K562 (cell line): Measurements from ENCODE around the gene NRXN3. TPM values are rescaled to one million over a fixed set of nuclear protein-coding genes. Genes with fewer than 3 reads are reported as not detected.

Experiments used
- ATAC-seq: fragments of 200-7000 bp; cut with Tn5 transposase; 3 replicates; pipeline ENCODE4 v1.9.1; 2020; ENCODE audit warnings: moderate library complexity
- BruUV-seq: library from RNA; stranded (reverse); fragments of 400-500 nt; replicated peaks from 2 replicates; lab custom pipeline; 2021; lab: Mats Ljungman, UMichigan
- CTCF ChIA-PET: fragments of 300-600 bp; formaldehyde crosslinking; extraction: SDS; loops from one replicate; lab custom pipeline; 2021; ENCODE audit warnings: low intra/inter-chr PET ratio; lab: Yijun Ruan, JAX
- POLR2A ChIA-PET: fragments of 300-600, 350-650 bp; sonication (Branson Sonifier 250); formaldehyde crosslinking; extraction: SDS; loops from one replicate; lab custom pipeline; 2021; ENCODE audit warnings: antibody characterized with exemption, inconsistent platforms; lab: Yijun Ruan, JAX
- DNase-seq, 4 experiments: peaks; one replicate each; pipeline versions ENCODE4 v3.0.0 to v3.0.0-alpha.2; 2011 to 2018; ENCODE audit warnings: low spot score in 3 of 4, mixed read lengths in 3 of 4; ENCODE audit errors: extremely low read depth in 1 of 4
- FAIRE-seq: peaks from 2 replicates; lab custom pipeline; 2011; peaks lifted over from hg19 to GRCh38; lab: Jason Lieb, UNC
- H2AFZ ChIP-seq: 2 replicates; pipeline ENCODE4 v1.6.0; 2011; ENCODE audit warnings: low read depth, low read length, control low read depth, inconsistent platforms
- H3K27ac ChIP-seq: fragments of 200-600 bp; 3 replicates; pipeline ENCODE4 v1.8.0; 2011; ENCODE audit warnings: low read depth, mild to moderate bottlenecking, control low read depth, inconsistent platforms, low read length, moderate library complexity, mixed read lengths; ENCODE audit errors: extremely low read depth
- H3K27me3 ChIP-seq, 2 experiments: fragments of 300-600 bp in 1 of 2; 2 replicates in 1 of 2; 3 replicates in 1 of 2; pipeline versions ENCODE4 v1.6.0 to v1.8.0; 2011; ENCODE audit warnings: inconsistent platforms in 2 of 2, low read length in 2 of 2, mild to moderate bottlenecking in 1 of 2, mixed read lengths in 1 of 2, moderate library complexity in 1 of 2; ENCODE audit not compliant: control insufficient read depth in 2 of 2, insufficient read depth in 2 of 2
- H3K36me3 ChIP-seq: fragments of 300-600 bp; 3 replicates; pipeline ENCODE4 v1.8.0; 2011; ENCODE audit warnings: mild to moderate bottlenecking, low read length, inconsistent platforms; ENCODE audit not compliant: control insufficient read depth, insufficient read depth
- H3K4me1 ChIP-seq, 2 experiments: fragments of 200-600 bp in 1 of 2; replicated peaks in 1 of 2; 2 replicates in 1 of 2; 3 replicates in 1 of 2; pipeline versions ENCODE4 v1.5.1 to v1.8.0; 2011; ENCODE audit warnings: inconsistent platforms in 2 of 2, low read length in 2 of 2, mild to moderate bottlenecking in 1 of 2, mixed read lengths in 1 of 2, moderate library complexity in 1 of 2; ENCODE audit not compliant: control insufficient read depth in 2 of 2, insufficient read depth in 2 of 2
- H3K4me2 ChIP-seq: 2 replicates; pipeline ENCODE4 v1.6.1; 2011; ENCODE audit warnings: low read length, control low read depth, inconsistent platforms, mixed read lengths; ENCODE audit not compliant: insufficient read depth
- H3K4me3 ChIP-seq: fragments of 200-600 bp; sonication (generic), shearing (Covaris generic); 2 replicates; pipeline ENCODE4 v1.5.1; 2016; ENCODE audit warnings: control low read depth, inconsistent platforms
- H3K79me2 ChIP-seq: fragments of 200-600 bp; 3 replicates; pipeline ENCODE4 v1.8.0; 2011; ENCODE audit warnings: low read length, inconsistent platforms; ENCODE audit not compliant: control insufficient read depth, insufficient read depth
- H3K9ac ChIP-seq, 2 experiments: 2 replicates each; pipeline versions ENCODE4 v1.6.0 to v1.6.1; 2011; ENCODE audit warnings: low read depth in 2 of 2, low read length in 2 of 2, control low read depth in 1 of 2, inconsistent platforms in 1 of 2, mild to moderate bottlenecking in 1 of 2, mixed read lengths in 1 of 2; ENCODE audit not compliant: insufficient read depth in 1 of 2
- H3K9me1 ChIP-seq: one replicate; pipeline ENCODE4 v1.6.0; 2011; ENCODE audit warnings: inconsistent platforms, mild to moderate bottlenecking, low read length, moderate library complexity; ENCODE audit not compliant: control insufficient read depth, insufficient read depth
- H3K9me3 ChIP-seq: replicated peaks from 2 replicates; pipeline ENCODE4 v1.5.1; 2011; ENCODE audit warnings: low read depth, low read length, inconsistent platforms; ENCODE audit not compliant: control insufficient read depth, insufficient read depth
- H4K20me1 ChIP-seq: replicated peaks from 2 replicates; pipeline ENCODE4 v1.6.1; 2011; ENCODE audit warnings: low read length, inconsistent platforms, mixed read lengths; ENCODE audit not compliant: control insufficient read depth, insufficient read depth
- BDP1 ChIP-seq: IDR thresholded peaks from 3 replicates; pipeline ENCODE4 v1.6.1; 2011; ENCODE audit not compliant: insufficient read length, insufficient read depth
- CBX2 ChIP-seq: fragments of 200-600 bp; sonication (generic); IDR thresholded peaks from one replicate; pipeline ENCODE4 v1.6.1; 2012; ENCODE audit warnings: mild to moderate bottlenecking, low read length, inconsistent platforms; ENCODE audit not compliant: insufficient read depth, poor library complexity, severe bottlenecking
- CHD1 ChIP-seq: fragments of 200-600 bp; sonication (generic); IDR thresholded peaks from one replicate; pipeline ENCODE4 v1.6.1; 2012; ENCODE audit warnings: mild to moderate bottlenecking, moderate library complexity, low read length, inconsistent platforms
- FOXM1 ChIP-seq, 2 experiments: fragments of 450-650 bp in 1 of 2; sonication (generic) in 1 of 2; formaldehyde crosslinking in 1 of 2; IDR thresholded peaks; 2 replicates each; pipeline versions ENCODE4 v1.6.1 to v1.9.0; 2017 to 2022; ENCODE audit warnings: low read depth in 2 of 2, mild to moderate bottlenecking in 2 of 2, missing genetic modification reagents in 1 of 2, moderate library complexity in 1 of 2
- HMG20A ChIP-seq: fragments of 450-650 bp; formaldehyde crosslinking; conservative IDR thresholded peaks from 2 replicates; pipeline ENCODE4 v1.4.0; 2020; ENCODE audit warnings: mild to moderate bottlenecking, mixed read lengths
- ILK ChIP-seq: fragments of 450-650 bp; IDR thresholded peaks from 2 replicates; pipeline ENCODE4 v1.6.1; 2016; ENCODE audit warnings: missing genetic modification characterization, low read depth, mild to moderate bottlenecking, missing compliant biosample characterization, moderate library complexity, borderline replicate concordance
- KLF13 ChIP-seq: fragments of 450-650 bp; IDR thresholded peaks from 2 replicates; pipeline ENCODE4 v1.6.1; 2016; ENCODE audit warnings: missing genetic modification characterization, low read depth, mild to moderate bottlenecking, missing compliant biosample characterization, moderate library complexity, borderline replicate concordance
- MEF2A ChIP-seq: IDR thresholded peaks from 2 replicates; pipeline ENCODE4 v1.6.1; 2011; ENCODE audit warnings: low read depth, mild to moderate bottlenecking, low read length, moderate library complexity; ENCODE audit not compliant: control insufficient read depth
- NCOA2 ChIP-seq, 2 experiments: fragments of 450-650 bp; IDR thresholded peaks; 2 replicates each; pipeline ENCODE4 v1.6.1; 2018; ENCODE audit warnings: mild to moderate bottlenecking in 2 of 2, moderate library complexity in 1 of 2; ENCODE audit not compliant: partially characterized antibody in 2 of 2
- POLR2H ChIP-seq: IDR thresholded peaks from 2 replicates; pipeline ENCODE4 v1.6.1; 2016; ENCODE audit warnings: missing genetic modification characterization, low read depth, mild to moderate bottlenecking, control low read depth, missing compliant biosample characterization, moderate library complexity
- PTTG1 ChIP-seq: fragments of 450-650 bp; IDR thresholded peaks from 2 replicates; pipeline ENCODE4 v1.6.1; 2016; ENCODE audit warnings: low read depth, mild to moderate bottlenecking, missing genetic modification characterization, missing compliant biosample characterization
- TRIM28 ChIP-seq: fragments of 450-650 bp; IDR thresholded peaks from 2 replicates; pipeline ENCODE4 v1.6.1; 2017
- ZNF347 ChIP-seq: fragments of 450-650 bp; formaldehyde crosslinking; IDR thresholded peaks from 2 replicates; pipeline ENCODE4 v1.4.0; 2020; ENCODE audit warnings: low read depth, mild to moderate bottlenecking, moderate library complexity
- ZNF354B ChIP-seq: fragments of 250-450 bp; sonication (Bioruptor Pico); IDR thresholded peaks from 2 replicates; pipeline ENCODE4 v1.4.0; 2020
- WGBS: fragments of 100-300 bp; shearing (Covaris generic); methylation state at CpG from one replicate; pipeline ENCODE4 v1.1.6; 2016; ENCODE audit warnings: low coverage, mixed read lengths; ENCODE audit not compliant: insufficient coverage; ENCODE audit errors: missing lambda C conversion rate; 5-methylcytosine and 5-hydroxymethylcytosine counted together
- in situ Hi-C: fragments of 300-500 bp; cut with MboI; formaldehyde crosslinking; loops from 4 replicates; pipeline ENCODE4 v1.15.0; 2018; ENCODE audit warnings: inconsistent platforms, mixed read lengths
- intact Hi-C: fragments of 100-400 bp; cut with micrococcal nuclease; formaldehyde crosslinking; loops from 2 replicates; pipeline ENCODE4 v1.14.2; 2022
- polyA plus RNA-seq, 8 experiments: library from polyadenylated mRNA; depleted of rRNA in 4 of 8; stranded (reverse) in 5 of 8; unstranded in 3 of 8; fragments of >200 nt; fragmentation: Nextera tagmentation in 2 of 8; fragmentation: Illumina TruSeq in 1 of 8; extraction: Ambion mirVana in 2 of 8; extraction: Trizol in 1 of 8; gene quantifications; 2 replicates each; pipeline versions ENCODE4 v1.2.1 to v1.2.3, GENCODE V29; 2011 to 2014; ENCODE audit warnings: inconsistent platforms in 1 of 8, missing spikeins in 1 of 8
- total RNA-seq, 7 experiments: library from RNA; depleted of rRNA in 6 of 7; stranded (reverse); fragments of >200 nt in 6 of 7; fragmentation: Illumina TruSeq in 2 of 7; extraction: Trizol in 2 of 7; gene quantifications; 2 replicates each; pipeline versions ENCODE4 v1.2.1 to v1.2.3, GENCODE V29; 2011 to 2021; ENCODE audit warnings: low replicate concordance in 1 of 7
- TF ChIP-seq, protein P1 (sequence below): sonication (generic); formaldehyde crosslinking; IDR thresholded peaks from 2 replicates; pipeline ENCODE4 v1.9.0; 2022; ENCODE audit warnings: mild to moderate bottlenecking, missing genetic modification reagents

NRXN3 gene
- total and polyA plus RNA-seq, 9 of the 15 experiments (the other 6 are each of a cell fraction or from before 2014, with no cell fraction given), result 0.09 TPM; not detected in 8

GRCh38 chr14:78974691-78975090 lies 804.5 kb downstream of the NRXN3 start (continued):
- TF ChIP-seq, protein P1, sequence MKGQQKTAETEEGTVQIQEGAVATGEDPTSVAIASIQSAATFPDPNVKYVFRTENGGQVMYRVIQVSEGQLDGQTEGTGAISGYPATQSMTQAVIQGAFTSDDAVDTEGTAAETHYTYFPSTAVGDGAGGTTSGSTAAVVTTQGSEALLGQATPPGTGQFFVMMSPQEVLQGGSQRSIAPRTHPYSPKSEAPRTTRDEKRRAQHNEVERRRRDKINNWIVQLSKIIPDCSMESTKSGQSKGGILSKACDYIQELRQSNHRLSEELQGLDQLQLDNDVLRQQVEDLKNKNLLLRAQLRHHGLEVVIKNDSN, result no peak
- TF ChIP-seq HMG20A (CRISPR knock-in tag) (no peak), CHD1 (no peak), MEF2A (no peak), BDP1 (no peak), ZNF347 (CRISPR knock-in tag) (no peak), NCOA2 (IDR thresholded peaks at IDR 0.05; ENCODE audit: partially characterized antibody in 2 of 2) (no peak)

GRCh38 chr14:78975734-78976133 lies 805.6 kb downstream of the NRXN3 start:
- 0% methylated on average over 2 of the region's 3 CpGs for WGBS
- POLR2A ChIA-PET, result no interaction called here
- H3K27ac ChIP-seq, result no peak overlapping the region
- TF ChIP-seq TRIM28 (no peak), ILK (no peak), CBX2 (no peak), FOXM1 (IDR thresholded peaks at IDR 0.05; ENCODE audit: low read depth) (no peak), FOXM1 (CRISPR knock-in tag; IDR thresholded peaks at IDR 0.05; ENCODE audit: low read depth) (no peak), KLF13 (tag) (no peak), ZNF354B (CRISPR knock-in tag) (no peak), POLR2H (tag) (no peak), PTTG1 (no peak)
- TF ChIP-seq, all 486 proteins: peak for 0
- Histone ChIP-seq H3K4me2 (no peak overlapping the region), H3K36me3 (no peaks in the 10 kb centered on the region), H3K4me1 (no peaks in the 10 kb centered on the region), H3K9me1 (no peaks in the 10 kb centered on the region), H3K9me3 (no peaks in the 10 kb centered on the region), H3K27me3 (no peaks in the 10 kb centered on the region), H3K79me2 (no peaks in the 10 kb centered on the region), H2AFZ (no peak overlapping the region), H4K20me1 (no peaks in the 10 kb centered on the region), H3K4me3 (no peak overlapping the region), H3K9ac (no peak overlapping the region)
- FAIRE-seq, result no peak
- CTCF ChIA-PET, result no interaction called here
- BruUV-seq, result no TSS peak
- intact Hi-C loops, result no loop called here
- ATAC-seq, result no peak
- no peak for DNase-seq
- in situ Hi-C loops, result no loop called here
